K562 (cell line): ENCODE measurements around the gene GUF1. TPM values are rescaled to one million over a fixed set of nuclear protein-coding genes. Genes with fewer than 3 reads are reported as not detected.

ENCODE experiments used
- CBX1 ChIP-seq: sonication (generic); IDR thresholded peaks from 2 replicates; pipeline ENCODE4 v1.6.1; 2016; ENCODE audit warnings: antibody characterized with exemption, low read depth, mild to moderate bottlenecking
- CBX5 ChIP-seq: IDR thresholded peaks from 2 replicates; pipeline ENCODE4 v1.6.1; 2014; ENCODE audit warnings: low read depth, borderline replicate concordance
- ELF1 ChIP-seq: fragments of 200-800 bp; sonication (Bioruptor generic); IDR thresholded peaks from 2 replicates; pipeline ENCODE4 v1.6.1; 2016; ENCODE audit warnings: missing genetic modification characterization, missing compliant biosample characterization
- HDAC6 ChIP-seq: IDR thresholded peaks from 2 replicates; pipeline ENCODE4 v1.6.1; 2012; ENCODE audit warnings: low read depth, mild to moderate bottlenecking, control low read depth, inconsistent platforms, low read length, moderate library complexity
- IRF2 ChIP-seq: sonication (generic); formaldehyde crosslinking; IDR thresholded peaks from 2 replicates; pipeline ENCODE4 v1.8.1; 2022; ENCODE audit warnings: mild to moderate bottlenecking, missing genetic modification reagents
- JUND ChIP-seq, 2 experiments: IDR thresholded peaks; 2 replicates in 1 of 2; 3 replicates in 1 of 2; pipeline ENCODE4 v1.6.1; 2011; ENCODE audit warnings: borderline replicate concordance in 2 of 2, low read depth in 2 of 2, low read length in 2 of 2, improper control_type of control experiment in 1 of 2, missing biosample characterization in 1 of 2, missing genetic modification characterization in 1 of 2, missing genetic modification reagents in 1 of 2
- LEF1 ChIP-seq: fragments of 450-650 bp; IDR thresholded peaks from 2 replicates; pipeline ENCODE4 v1.6.1; 2016; ENCODE audit warnings: mild to moderate bottlenecking
- MAX ChIP-seq: sonication (generic); formaldehyde crosslinking; IDR thresholded peaks from 2 replicates; pipeline ENCODE4 v1.9.0; 2022; ENCODE audit warnings: mild to moderate bottlenecking, missing genetic modification reagents
- MXD1 ChIP-seq: fragments of 250-450 bp; sonication (Bioruptor Pico); IDR thresholded peaks from 2 replicates; pipeline ENCODE4 v1.8.0; 2021; ENCODE audit warnings: borderline replicate concordance, mild to moderate bottlenecking, moderate library complexity; ENCODE audit not compliant: poor library complexity, severe bottlenecking
- NFE2 ChIP-seq: IDR thresholded peaks from 2 replicates; pipeline ENCODE4 v1.6.1; 2014; ENCODE audit warnings: antibody characterized with exemption, low read depth
- SIRT6 ChIP-seq: IDR thresholded peaks from one replicate; pipeline ENCODE4 v1.6.1; 2012; ENCODE audit warnings: low read depth, mild to moderate bottlenecking, control low read depth, inconsistent platforms, low read length, moderate library complexity
- SLC30A9 ChIP-seq: fragments of 250-450 bp; sonication (Bioruptor Pico); IDR thresholded peaks from 2 replicates; pipeline ENCODE4 v1.8.0; 2022; ENCODE audit warnings: mild to moderate bottlenecking, moderate library complexity
- SUPT5H ChIP-seq: fragments of 450-650 bp; IDR thresholded peaks from 2 replicates; pipeline ENCODE4 v1.6.1; 2016
- ZNF253 ChIP-seq: fragments of 250-450 bp; sonication (Bioruptor Pico); conservative IDR thresholded peaks from 2 replicates; pipeline ENCODE4 v1.6.1; 2021; ENCODE audit warnings: mild to moderate bottlenecking
- polyA plus RNA-seq, 8 experiments: library from polyadenylated mRNA; depleted of rRNA in 4 of 8; stranded (reverse) in 5 of 8; unstranded in 3 of 8; fragments of >200 nt; fragmentation: Nextera tagmentation in 2 of 8; fragmentation: Illumina TruSeq in 1 of 8; extraction: Ambion mirVana in 2 of 8; extraction: Trizol in 1 of 8; gene quantifications; 2 replicates each; pipeline versions ENCODE4 v1.2.1 to v1.2.3, GENCODE V29; 2011 to 2014; ENCODE audit warnings: inconsistent platforms in 1 of 8, missing spikeins in 1 of 8
- total RNA-seq, 7 experiments: library from RNA; depleted of rRNA in 6 of 7; stranded (reverse); fragments of >200 nt in 6 of 7; fragmentation: Illumina TruSeq in 2 of 7; extraction: Trizol in 2 of 7; gene quantifications; 2 replicates each; pipeline versions ENCODE4 v1.2.1 to v1.2.3, GENCODE V29; 2011 to 2021; ENCODE audit warnings: low replicate concordance in 1 of 7
- TF ChIP-seq, protein P1 (sequence below), 2 experiments: fragments of 450-650 bp in 1 of 2; sonication (generic) in 1 of 2; formaldehyde crosslinking in 1 of 2; IDR thresholded peaks; 2 replicates each; pipeline versions ENCODE4 v1.7.1 to v1.9.0; 2016 to 2022; ENCODE audit warnings: inconsistent platforms in 1 of 2, mild to moderate bottlenecking in 1 of 2, missing genetic modification reagents in 1 of 2

Gene GUF1
- total and polyA plus RNA-seq, 9 of the 15 experiments (the other 6 are each of a cell fraction or from before 2014, with no cell fraction given) = 8.1 to 47.5 (median 25.0) TPM

DNA sequence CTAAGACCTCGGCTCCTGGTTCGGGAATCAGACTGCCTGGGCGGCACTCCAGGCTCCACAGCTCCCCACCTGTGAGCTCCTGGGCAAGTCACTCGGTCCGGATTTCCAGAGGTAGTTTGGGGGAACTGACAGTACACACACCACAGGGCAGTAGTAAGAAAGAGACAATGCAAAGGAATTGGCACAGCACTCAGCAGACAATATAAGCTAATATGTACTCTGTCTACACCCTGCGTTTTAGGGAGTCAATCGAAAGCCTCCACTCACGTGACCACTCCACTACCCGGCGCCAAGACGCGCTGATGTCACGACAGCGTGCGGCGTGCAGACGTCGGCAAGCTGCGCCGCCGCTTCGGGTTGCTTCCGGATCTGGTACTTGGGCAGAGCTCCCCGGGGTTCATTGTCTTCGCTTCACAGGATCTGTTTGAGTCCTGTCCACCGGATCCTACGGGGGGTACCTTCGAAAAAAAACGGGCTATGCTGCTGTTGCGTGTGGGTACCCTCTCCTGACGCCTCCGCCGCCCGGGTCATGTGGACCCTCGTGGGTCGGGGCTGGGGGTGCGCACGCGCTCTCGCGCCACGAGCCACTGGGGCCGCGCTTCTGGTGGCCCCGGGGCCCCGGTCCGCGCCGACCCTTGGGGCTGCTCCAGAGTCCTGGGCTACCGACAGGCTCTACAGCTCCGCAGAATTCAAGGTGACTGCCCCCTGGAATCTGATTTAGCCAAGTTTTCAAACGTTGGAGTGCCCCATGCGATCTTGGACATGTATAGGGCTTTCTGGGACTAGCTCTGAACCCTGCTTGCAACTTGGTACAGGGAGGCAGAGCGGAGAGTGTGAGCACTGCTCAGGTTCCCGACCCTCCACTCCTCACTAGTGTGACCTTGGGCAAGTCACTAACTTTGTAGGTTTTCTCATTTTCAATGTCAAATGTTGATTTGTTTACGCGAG lies at the start of gene GUF1 (continued):
- TF ChIP-seq SUPT5H (peak; percentile 92), JUND (IDR thresholded peaks at IDR 0.05; ENCODE audit: borderline replicate concordance, low read depth, low read length) (peak; percentile 66; the same call in 1 of the 2 replicates), JUND (tag; IDR thresholded peaks at IDR 0.05; ENCODE audit: borderline replicate concordance, low read depth, low read length) (no peak; the same call in 2 of the 3 replicates), MAX (CRISPR knock-in tag) (peak; percentile 94), IRF2 (CRISPR knock-in tag) (no peak), SIRT6 (no peak), ZNF253 (no peak), HDAC6 (no peak), CBX1 (peak; percentile 46; the same call in 1 of the 2 replicates), CBX5 (no peak), MXD1 (CRISPR knock-in tag) (peak; percentile 59), SLC30A9 (CRISPR knock-in tag) (no peak), ELF1 (tag) (peak; percentile 96), LEF1 (peak; percentile 21; the same call in 1 of the 2 replicates), NFE2 (0 out of 2 replicates have a peak, but pooled peaks have one; percentile 22)
- TF ChIP-seq, protein P1, sequence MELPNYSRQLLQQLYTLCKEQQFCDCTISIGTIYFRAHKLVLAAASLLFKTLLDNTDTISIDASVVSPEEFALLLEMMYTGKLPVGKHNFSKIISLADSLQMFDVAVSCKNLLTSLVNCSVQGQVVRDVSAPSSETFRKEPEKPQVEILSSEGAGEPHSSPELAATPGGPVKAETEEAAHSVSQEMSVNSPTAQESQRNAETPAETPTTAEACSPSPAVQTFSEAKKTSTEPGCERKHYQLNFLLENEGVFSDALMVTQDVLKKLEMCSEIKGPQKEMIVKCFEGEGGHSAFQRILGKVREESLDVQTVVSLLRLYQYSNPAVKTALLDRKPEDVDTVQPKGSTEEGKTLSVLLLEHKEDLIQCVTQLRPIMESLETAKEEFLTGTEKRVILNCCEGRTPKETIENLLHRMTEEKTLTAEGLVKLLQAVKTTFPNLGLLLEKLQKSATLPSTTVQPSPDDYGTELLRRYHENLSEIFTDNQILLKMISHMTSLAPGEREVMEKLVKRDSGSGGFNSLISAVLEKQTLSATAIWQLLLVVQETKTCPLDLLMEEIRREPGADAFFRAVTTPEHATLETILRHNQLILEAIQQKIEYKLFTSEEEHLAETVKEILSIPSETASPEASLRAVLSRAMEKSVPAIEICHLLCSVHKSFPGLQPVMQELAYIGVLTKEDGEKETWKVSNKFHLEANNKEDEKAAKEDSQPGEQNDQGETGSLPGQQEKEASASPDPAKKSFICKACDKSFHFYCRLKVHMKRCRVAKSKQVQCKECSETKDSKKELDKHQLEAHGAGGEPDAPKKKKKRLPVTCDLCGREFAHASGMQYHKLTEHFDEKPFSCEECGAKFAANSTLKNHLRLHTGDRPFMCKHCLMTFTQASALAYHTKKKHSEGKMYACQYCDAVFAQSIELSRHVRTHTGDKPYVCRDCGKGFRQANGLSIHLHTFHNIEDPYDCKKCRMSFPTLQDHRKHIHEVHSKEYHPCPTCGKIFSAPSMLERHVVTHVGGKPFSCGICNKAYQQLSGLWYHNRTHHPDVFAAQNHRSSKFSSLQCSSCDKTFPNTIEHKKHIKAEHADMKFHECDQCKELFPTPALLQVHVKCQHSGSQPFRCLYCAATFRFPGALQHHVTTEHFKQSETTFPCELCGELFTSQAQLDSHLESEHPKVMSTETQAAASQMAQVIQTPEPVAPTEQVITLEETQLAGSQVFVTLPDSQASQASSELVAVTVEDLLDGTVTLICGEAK (IDR thresholded peaks at IDR 0.05) = 0 out of 2 replicates have a peak, but pooled peaks have one; percentile 23
- TF ChIP-seq, protein P1 (CRISPR knock-in tag; IDR thresholded peaks at IDR 0.05) = no peak
